PC-3 (cell line): ENCODE results near the gene NPR2. TPM values are rescaled to one million over a fixed set of nuclear protein-coding genes. Genes with fewer than 3 reads are reported as not detected.

Source experiments
- ATAC-seq: fragments of 200-7000 bp; cut with Tn5 transposase; 2 replicates; pipeline ENCODE4 v1.9.1; 2020; ENCODE audit warnings: mild to moderate bottlenecking, moderate library complexity
- BruUV-seq: library from RNA; stranded (reverse); fragments of 400-500 nt; replicated peaks from 2 replicates; lab custom pipeline; 2021; lab: Mats Ljungman, UMichigan
- CTCF ChIA-PET: fragments of 300-600 bp; sonication (Branson Sonifier 250); formaldehyde crosslinking; loops from one replicate; lab custom pipeline; 2022; ENCODE audit warnings: antibody characterized with exemption; lab: Charles Lee
- POLR2A ChIA-PET: fragments of 300-600 bp; sonication (Branson Sonifier 250); formaldehyde crosslinking; loops from one replicate; lab custom pipeline; 2022; ENCODE audit warnings: antibody characterized with exemption; ENCODE audit not compliant: unreplicated experiment; lab: Charles Lee
- DNase-seq: peaks from one replicate; pipeline ENCODE4 v3.0.0-alpha.2; 2015
- H2AFZ ChIP-seq: fragments of 300-600 bp; sonication (generic); 2 replicates; pipeline ENCODE4 v1.6.0; 2016; ENCODE audit warnings: antibody characterized with exemption, low read length
- H3F3A ChIP-seq: fragments of 300-600 bp; sonication (generic); one replicate; pipeline ENCODE4 v1.6.0; 2017; ENCODE audit warnings: antibody characterized with exemption, low read length, control low read depth, mild to moderate bottlenecking; ENCODE audit not compliant: unreplicated experiment
- H3K27ac ChIP-seq: fragments of 300-600 bp; sonication (generic); 2 replicates; pipeline ENCODE4 v1.5.1; 2016; ENCODE audit warnings: mild to moderate bottlenecking, low read length
- H3K27me3 ChIP-seq: fragments of 300-600 bp; sonication (generic); 2 replicates; pipeline ENCODE4 v1.6.1; 2016; ENCODE audit warnings: low read length, mixed read lengths
- H3K36me3 ChIP-seq: fragments of 300-600 bp; sonication (generic); 2 replicates; pipeline ENCODE4 v1.6.1; 2016; ENCODE audit warnings: low read depth, mixed run types, low read length, mixed read lengths
- H3K4me1 ChIP-seq: fragments of 300-600 bp; sonication (generic); 2 replicates; pipeline ENCODE4 v1.5.1; 2016; ENCODE audit warnings: low read length; ENCODE audit not compliant: insufficient read depth
- H3K4me2 ChIP-seq: fragments of 300-600 bp; sonication (generic); 2 replicates; pipeline ENCODE4 v1.6.0; 2016; ENCODE audit warnings: low read length
- H3K4me3 ChIP-seq: fragments of 300-600 bp; sonication (generic); 2 replicates; pipeline ENCODE4 v1.5.1; 2016; ENCODE audit warnings: mild to moderate bottlenecking, low read length, mixed read lengths
- H3K79me2 ChIP-seq: fragments of 300-600 bp; sonication (generic); 2 replicates; pipeline ENCODE4 v1.6.1; 2017; ENCODE audit warnings: low read length, mixed read lengths
- H3K9ac ChIP-seq: fragments of 300-600 bp; sonication (generic); 2 replicates; pipeline ENCODE4 v1.6.0; 2016; ENCODE audit warnings: mild to moderate bottlenecking, low read length
- H3K9me2 ChIP-seq: fragments of 300-600 bp; sonication (generic); replicated peaks from 2 replicates; pipeline ENCODE4 v1.6.1; 2016; ENCODE audit warnings: mixed run types, low read length, mixed read lengths
- H3K9me3 ChIP-seq: fragments of 300-600 bp; sonication (generic); 2 replicates; pipeline ENCODE4 v1.6.1; 2016; ENCODE audit warnings: low read length, mixed read lengths
- H4K20me1 ChIP-seq: fragments of 300-600 bp; sonication (generic); 2 replicates; pipeline ENCODE4 v1.6.1; 2016; ENCODE audit warnings: low read length, mixed read lengths
- CTCF ChIP-seq: fragments of 300-600 bp; sonication (generic); conservative IDR thresholded peaks from 2 replicates; pipeline ENCODE4 v1.5.1; 2017; ENCODE audit warnings: antibody characterized with exemption, low read depth, mild to moderate bottlenecking, low read length
- EZH2 ChIP-seq: fragments of 300-600 bp; sonication (generic); IDR thresholded peaks from one replicate; pipeline ENCODE4 v1.6.1; 2017; ENCODE audit warnings: antibody characterized with exemption, mild to moderate bottlenecking, low read length; ENCODE audit not compliant: unreplicated experiment
- EZH2phosphoT487 ChIP-seq: fragments of 300-600 bp; sonication (generic); IDR thresholded peaks from 2 replicates; pipeline ENCODE4 v1.6.1; 2018; ENCODE audit warnings: mild to moderate bottlenecking, antibody characterized with exemption, low read length, borderline replicate concordance
- intact Hi-C: fragments of 100-400 bp; cut with micrococcal nuclease; formaldehyde crosslinking; loops from 2 replicates; pipeline ENCODE4 v1.9.0; 2023
- total RNA-seq: library from RNA; depleted of rRNA; stranded (reverse); fragments of >200 nt; gene quantifications from 2 replicates; pipeline ENCODE4 v1.2.3, GENCODE V29; 2014

Gene NPR2
- total RNA-seq, 1 experiment from 2014 or later, result 1.5 TPM

GRCh38 chr9:35827486-35827885, 36.1 kb downstream of the NPR2 start:
- POLR2A ChIA-PET, result no interaction called here
- Histone ChIP-seq H3K9me3 (no peaks in the 10 kb centered on the region), H3K79me2 (no peaks in the 10 kb centered on the region), H3K4me2 (no peak overlapping the region), H3K4me3 (no peak overlapping the region), H3K4me1 (peaks cover 11% of the 10 kb centered on the region), H3K27ac (no peak overlapping the region), H2AFZ (no peak overlapping the region), H3K36me3 (no peaks in the 10 kb centered on the region), H4K20me1 (no peaks in the 10 kb centered on the region), H3F3A (no peaks in the 10 kb centered on the region), H3K27me3 (no peaks in the 10 kb centered on the region), H3K9ac (no peak overlapping the region), H3K9me2 (no peaks in the 10 kb centered on the region)
- DNase-seq (peak; percentile 12), ATAC-seq (no peak)
- no TSS peak for BruUV-seq
- TF ChIP-seq EZH2phosphoT487 (no peak), EZH2 (no peak), CTCF (no peak)
- CTCF ChIA-PET, result interaction anchor here (0.7 to 1.8 kb wide), 2 partner anchors 38 to 88 kb away, joined by 6 to 41 read pairs; no protein-coding TSS in a partner anchor
- intact Hi-C loops, result loop anchor here (10.0 kb wide), 1 partner anchor 53 kb away; no protein-coding TSS in a partner anchor

- ChIA-PET POLR2A (interaction anchor here (0.7 kb wide), 1 partner anchor 236 kb away, joined by 3 read pairs; no protein-coding TSS in a partner anchor), CTCF (interaction anchor here (0.6 kb wide), 1 partner anchor 54 kb away, joined by 5 read pairs; no protein-coding TSS in a partner anchor)
- H3F3A ChIP-seq, result no peaks in the 10 kb centered on the region
- H3K4me2 ChIP-seq, result peak within 1 kb of the TSS; percentile 96
- no peaks in the 10 kb centered on the region for H3K79me2 ChIP-seq
- H3K9me2 ChIP-seq, result no peaks in the 10 kb centered on the region
- no peak for DNase-seq
- no peak within 1 kb of the TSS for H3K27ac ChIP-seq
- H4K20me1 ChIP-seq, result no peaks in the 10 kb centered on the region
- H3K27me3 ChIP-seq, result no peaks in the 10 kb centered on the region
- peak within 1 kb of the TSS; percentile 86 for H3K4me3 ChIP-seq
- peaks cover 23% of the 10 kb centered on the region for H3K4me1 ChIP-seq
- no peaks in the 10 kb centered on the region for H3K9me3 ChIP-seq
- TF ChIP-seq EZH2phosphoT487 (no peak), EZH2 (no peak), CTCF (no peak)
- peak within 1 kb of the TSS; percentile 97 for H2AFZ ChIP-seq
- H3K36me3 ChIP-seq, result no peaks in the 10 kb centered on the region
- peak within 1 kb of the TSS; percentile 62 for H3K9ac ChIP-seq
- ATAC-seq, result no peak
- no TSS peak for BruUV-seq
- intact Hi-C loops, result loop anchor here (10.0 kb wide), 1 partner anchor 54 kb away; no protein-coding TSS in a partner anchor
Measured at GRCh38 chr9:35828716-35829083, 37.3 kb downstream of the NPR2 start, which contains the start of gene FAM221B. TSS of gene FAM221B (minus strand) at chr9:35828732. CDS start at chr9:35826161, 2,571 bp downstream.

- BruUV-seq, result no TSS peak
- no peak within 1 kb of the TSS for H3K27ac ChIP-seq
Measured at GRCh38 chr9:35829084-35829763, 37.8 kb downstream of the NPR2 start, which contains the start of gene TMEM8B. TSS of gene TMEM8B (plus strand) at chr9:35829228. CDS start at chr9:35829448, 220 bp downstream.

More at GRCh38 chr9:35829084-35829763, 37.8 kb downstream of the NPR2 start, which contains the start of gene TMEM8B:
- peaks cover 29% of the 10 kb centered on the region for H3K4me1 ChIP-seq
- no peaks in the 10 kb centered on the region for H3F3A ChIP-seq
- DNase-seq (peak; percentile 73), ATAC-seq (peak; percentile 82)
- ChIA-PET POLR2A (no interaction called here), CTCF (interaction anchor here (0.6 kb wide), 1 partner anchor 53 kb away, joined by 5 read pairs; no protein-coding TSS in a partner anchor)
- no peaks in the 10 kb centered on the region for H3K27me3 ChIP-seq
- H3K9ac ChIP-seq, result peak within 1 kb of the TSS; percentile 62
- H3K9me3 ChIP-seq, result no peaks in the 10 kb centered on the region
- no peaks in the 10 kb centered on the region for H3K9me2 ChIP-seq
- peak within 1 kb of the TSS; percentile 96 for H3K4me2 ChIP-seq
- H3K79me2 ChIP-seq, result no peaks in the 10 kb centered on the region
- TF ChIP-seq CTCF, result no peak
- TF ChIP-seq EZH2phosphoT487, result no peak
- H4K20me1 ChIP-seq, result no peaks in the 10 kb centered on the region
- no peaks in the 10 kb centered on the region for H3K36me3 ChIP-seq
- intact Hi-C loops, result loop anchor here (10.0 kb wide), 1 partner anchor 54 kb away; no protein-coding TSS in a partner anchor
- peak within 1 kb of the TSS; percentile 86 for H3K4me3 ChIP-seq
- H2AFZ ChIP-seq, result peak within 1 kb of the TSS; percentile 97
